IMR-90 (cell line): ENCODE data around the gene PLB1. TPM values are rescaled to one million over a fixed set of nuclear protein-coding genes. Genes with fewer than 3 reads are reported as not detected.

Source experiments
- ATAC-seq: fragments of 200-7000 bp; cut with Tn5 transposase; 2 replicates; pipeline ENCODE4 v1.9.1; 2020; ENCODE audit warnings: low read depth, mild to moderate bottlenecking, moderate library complexity
- BruUV-seq: library from RNA; stranded (reverse); fragments of 400-500 nt; replicated peaks from 2 replicates; lab custom pipeline; 2021; lab: Mats Ljungman, UMichigan
- CTCF ChIA-PET: fragments of 300-600 bp; formaldehyde crosslinking; extraction: SDS; loops from one replicate; lab custom pipeline; 2021; ENCODE audit warnings: antibody characterized with exemption; lab: Yijun Ruan, JAX
- POLR2A ChIA-PET: fragments of 300-600 bp; sonication (Branson Sonifier 250); formaldehyde crosslinking; loops from one replicate; lab custom pipeline; 2022; ENCODE audit warnings: antibody characterized with exemption; ENCODE audit not compliant: unreplicated experiment; lab: Charles Lee
- DNase-seq: peaks from one replicate; pipeline ENCODE4 v3.0.0; 2013
- H2AFZ ChIP-seq: replicated peaks from 2 replicates; pipeline ENCODE3; 2013; ENCODE audit warnings: low read length, mild to moderate bottlenecking; ENCODE audit not compliant: poor library complexity
- H2AK5ac ChIP-seq: 2 replicates; pipeline ENCODE4 v1.6.1; 2013; ENCODE audit warnings: low read depth, low read length, inconsistent platforms
- H2AK9ac ChIP-seq: replicated peaks from 2 replicates; pipeline ENCODE3; 2013; ENCODE audit warnings: mild to moderate bottlenecking, low read depth, low read length, moderate library complexity; ENCODE audit not compliant: poor library complexity
- H2BK120ac ChIP-seq: 2 replicates; pipeline ENCODE4 v1.6.1; 2013; ENCODE audit warnings: low read depth, low read length, inconsistent platforms
- H2BK15ac ChIP-seq: 3 replicates; pipeline ENCODE4 v1.6.1; 2013; ENCODE audit warnings: low read depth, low read length, inconsistent platforms
- H2BK20ac ChIP-seq: 2 replicates; pipeline ENCODE4 v1.6.1; 2013; ENCODE audit warnings: low read depth, mild to moderate bottlenecking, inconsistent platforms, low read length, moderate library complexity
- H2BK5ac ChIP-seq: 2 replicates; pipeline ENCODE4 v1.6.1; 2013; ENCODE audit warnings: mild to moderate bottlenecking, low read depth, low read length, inconsistent platforms; ENCODE audit not compliant: poor library complexity, severe bottlenecking
- H3K14ac ChIP-seq: replicated peaks from 2 replicates; pipeline ENCODE4 v1.6.1; 2013; ENCODE audit warnings: low read depth, low read length, inconsistent platforms
- H3K18ac ChIP-seq: 2 replicates; pipeline ENCODE4 v1.6.1; 2013; ENCODE audit warnings: low read depth, low read length, control low read depth
- H3K23ac ChIP-seq: 2 replicates; pipeline ENCODE4 v1.6.1; 2013; ENCODE audit warnings: low read depth, low read length, inconsistent platforms
- H3K27ac ChIP-seq: 2 replicates; pipeline ENCODE4 v1.5.1; 2013; ENCODE audit warnings: mild to moderate bottlenecking, control low read depth, low read length; ENCODE audit not compliant: insufficient read depth
- H3K27me3 ChIP-seq: 2 replicates; pipeline ENCODE4 v1.6.1; 2013; ENCODE audit warnings: low read length; ENCODE audit not compliant: control insufficient read depth, insufficient read depth
- H3K36me3 ChIP-seq: 2 replicates; pipeline ENCODE4 v1.6.1; 2013; ENCODE audit warnings: low read length, mixed read lengths; ENCODE audit not compliant: control insufficient read depth, insufficient read depth
- H3K4ac ChIP-seq: 2 replicates; pipeline ENCODE4 v1.6.1; 2013; ENCODE audit warnings: low read depth, low read length, inconsistent platforms
- H3K4me1 ChIP-seq: 2 replicates; pipeline ENCODE4 v1.6.1; 2013; ENCODE audit warnings: low read length, mixed read lengths; ENCODE audit not compliant: control insufficient read depth, insufficient read depth
- H3K4me2 ChIP-seq: 2 replicates; pipeline ENCODE4 v1.6.1; 2013; ENCODE audit warnings: low read depth, mild to moderate bottlenecking, control low read depth, low read length, moderate library complexity
- H3K4me3 ChIP-seq: 2 replicates; pipeline ENCODE4 v1.5.1; 2013; ENCODE audit warnings: low read depth, mild to moderate bottlenecking, control low read depth, low read length, moderate library complexity; ENCODE audit not compliant: insufficient read depth
- H3K56ac ChIP-seq: 2 replicates; pipeline ENCODE4 v1.6.1; 2013; ENCODE audit warnings: low read length, inconsistent platforms; ENCODE audit not compliant: insufficient read depth; ENCODE audit errors: extremely low read depth
- H3K79me1 ChIP-seq, 2 experiments: 2 replicates each; pipeline ENCODE4 v1.6.1; 2013; ENCODE audit warnings: low read length in 2 of 2, inconsistent platforms in 1 of 2, low read depth in 1 of 2
- H3K9ac ChIP-seq: 2 replicates; pipeline ENCODE4 v1.6.1; 2013; ENCODE audit warnings: low read depth, low read length, control low read depth
- H3K9me1 ChIP-seq: 2 replicates; pipeline ENCODE4 v1.6.1; 2013; ENCODE audit warnings: low read length, inconsistent platforms; ENCODE audit not compliant: insufficient read depth
- H3K9me3 ChIP-seq: 2 replicates; pipeline ENCODE4 v1.6.1; 2013; ENCODE audit warnings: low read length; ENCODE audit not compliant: control insufficient read depth, insufficient read depth
- H4K20me1 ChIP-seq: 2 replicates; pipeline ENCODE4 v1.6.1; 2013; ENCODE audit warnings: low read length, inconsistent platforms; ENCODE audit not compliant: insufficient read depth
- H4K5ac ChIP-seq: 2 replicates; pipeline ENCODE4 v1.6.1; 2013; ENCODE audit warnings: mild to moderate bottlenecking, low read depth, low read length, control low read depth
- H4K8ac ChIP-seq, 2 experiments: 2 replicates each; pipeline ENCODE4 v1.6.1; 2013; ENCODE audit warnings: low read depth in 2 of 2, low read length in 2 of 2, control low read depth in 1 of 2, inconsistent platforms in 1 of 2
- H4K91ac ChIP-seq: 2 replicates; pipeline ENCODE4 v1.6.1; 2013; ENCODE audit warnings: low read depth, low read length, inconsistent platforms; ENCODE audit not compliant: insufficient read depth
- BHLHE40 ChIP-seq: fragments of 150-350 bp; IDR thresholded peaks from 2 replicates; pipeline ENCODE4 v1.6.1; 2016; ENCODE audit warnings: mild to moderate bottlenecking, low read depth, low read length
- CEBPB ChIP-seq: IDR thresholded peaks from 2 replicates; pipeline ENCODE4 v1.6.1; 2012; ENCODE audit warnings: low read depth, low read length, improper control_type of control experiment
- CHD1 ChIP-seq: IDR thresholded peaks from 2 replicates; pipeline ENCODE4 v1.6.1; 2012; ENCODE audit warnings: low read depth, low read length, improper control_type of control experiment
- CTCF ChIP-seq: conservative IDR thresholded peaks from 2 replicates; pipeline ENCODE4 v1.5.1; 2012; ENCODE audit warnings: mild to moderate bottlenecking, low read depth, low read length, improper control_type of control experiment
- ELK1 ChIP-seq: fragments of 150-350 bp; IDR thresholded peaks from 2 replicates; pipeline ENCODE4 v1.6.1; 2016; ENCODE audit warnings: low read depth, mild to moderate bottlenecking, low read length, moderate library complexity, borderline replicate concordance
- FOS ChIP-seq: fragments of 150-350 bp; IDR thresholded peaks from 2 replicates; pipeline ENCODE4 v1.6.1; 2016; ENCODE audit warnings: low read depth, low read length
- MAFK ChIP-seq: IDR thresholded peaks from 2 replicates; pipeline ENCODE4 v1.6.1; 2012; ENCODE audit warnings: low read depth, low read length, improper control_type of control experiment
- MAZ ChIP-seq: IDR thresholded peaks from 2 replicates; pipeline ENCODE4 v1.6.1; 2012; ENCODE audit warnings: low read depth, mild to moderate bottlenecking, low read length, improper control_type of control experiment, moderate library complexity, borderline replicate concordance
- NFE2L2 ChIP-seq: fragments of 150-350 bp; IDR thresholded peaks from 2 replicates; pipeline ENCODE4 v1.6.1; 2016; ENCODE audit warnings: low read depth, mild to moderate bottlenecking, low read length
- POLR2A ChIP-seq: IDR thresholded peaks from 2 replicates; pipeline ENCODE4 v1.6.1; 2012; ENCODE audit warnings: mild to moderate bottlenecking, low read depth, low read length
- RAD21 ChIP-seq: IDR thresholded peaks from 2 replicates; pipeline ENCODE4 v1.6.1; 2012; ENCODE audit warnings: low read length, improper control_type of control experiment
- RCOR1 ChIP-seq: IDR thresholded peaks from 2 replicates; pipeline ENCODE4 v1.6.1; 2012; ENCODE audit warnings: mild to moderate bottlenecking, low read length, improper control_type of control experiment; ENCODE audit not compliant: insufficient replicate concordance
- RFX5 ChIP-seq: IDR thresholded peaks from 2 replicates; pipeline ENCODE4 v1.8.0; 2012; ENCODE audit warnings: low read depth, mild to moderate bottlenecking, low read length, moderate library complexity
- SMC3 ChIP-seq: fragments of 150-350 bp; IDR thresholded peaks from 2 replicates; pipeline ENCODE4 v1.6.1; 2016; ENCODE audit warnings: low read depth, mild to moderate bottlenecking, antibody characterized with exemption, low read length, moderate library complexity
- USF2 ChIP-seq: fragments of 150-350 bp; IDR thresholded peaks from 2 replicates; pipeline ENCODE4 v1.6.1; 2017; ENCODE audit warnings: mild to moderate bottlenecking, antibody characterized with exemption, low read length, low read depth
- WGBS, 2 experiments: methylation state at CpG; one replicate each; pipeline versions ENCODE4 v1.1.5 to v1.1.7; 2013; ENCODE audit warnings: missing lambda C conversion rate in 2 of 2; ENCODE audit not compliant: insufficient read length in 1 of 2; ENCODE audit errors: extremely low coverage in 2 of 2; 5-methylcytosine and 5-hydroxymethylcytosine counted together
- dilution Hi-C: fragments of 300-500 bp; cut with HindIII; formaldehyde crosslinking; loops from one replicate; pipeline ENCODE4 v1.14.3; 2018; ENCODE audit warnings: low sequenced_read_pairs; ENCODE audit not compliant: unreplicated experiment
- in situ Hi-C: fragments of 300-500 bp; cut with MboI; formaldehyde crosslinking; loops from 3 replicates; pipeline ENCODE4 v1.14.3; 2019; ENCODE audit warnings: low sequenced_read_pairs, inconsistent platforms, mixed read lengths
- intact Hi-C: fragments of 100-400 bp; cut with micrococcal nuclease; formaldehyde crosslinking; loops from 2 replicates; pipeline ENCODE4 v1.10.0; 2022
- polyA plus RNA-seq, 3 experiments: library from polyadenylated mRNA; depleted of rRNA; stranded (reverse); fragments of >200 nt; gene quantifications; 2 replicates each; pipeline ENCODE4 v1.2.3, GENCODE V29; 2012; ENCODE audit warnings: low replicate concordance in 1 of 3
- total RNA-seq: library from RNA; depleted of rRNA; stranded (reverse); fragments of >200 nt; gene quantifications from 2 replicates; pipeline ENCODE4 v1.2.3, GENCODE V29; 2012

Gene PLB1
- total and polyA plus RNA-seq, 2 of the 4 experiments (the other 2 are of a cell fraction) = 0.74 to 0.90 TPM

- Histone ChIP-seq H4K8ac (no peak overlapping the region), H2AK9ac (no peak overlapping the region), H3K4me3 (no peak overlapping the region), H3K23ac (no peak overlapping the region), H3K4ac (no peak overlapping the region), H2BK15ac (no peak overlapping the region), H2BK5ac (no peak overlapping the region), H2BK20ac (no peak overlapping the region), H3K9me3 (0 out of 2 replicates have a peak, but pooled peaks cover 2% of the 10 kb centered on the region), H3K14ac (no peak overlapping the region), H2AK5ac (no peak overlapping the region), H4K5ac (no peak overlapping the region), H3K79me1 (no peaks in the 10 kb centered on the region), H2AFZ (no peak overlapping the region), H3K9ac (no peak overlapping the region), H3K4me1 (no peaks in the 10 kb centered on the region), H4K91ac (no peak overlapping the region), H3K36me3 (no peaks in the 10 kb centered on the region), H3K27ac (no peak overlapping the region), H3K9me1 (no peaks in the 10 kb centered on the region), H4K20me1 (no peaks in the 10 kb centered on the region), H3K56ac (no peak overlapping the region), H3K4me2 (no peak overlapping the region), H2BK120ac (no peak overlapping the region), H3K18ac (no peak overlapping the region), H3K27me3 (peaks cover 9% of the 10 kb centered on the region)
- ATAC-seq = no peak
- no peak for TF ChIP-seq CEBPB
- no peak for TF ChIP-seq ELK1
- TF ChIP-seq CTCF = no peak
- no peak for TF ChIP-seq RFX5
- no peak for TF ChIP-seq MAFK
- no peak for TF ChIP-seq USF2
- no peak for TF ChIP-seq NFE2L2
- TF ChIP-seq SMC3 = no peak
- TF ChIP-seq BHLHE40 = no peak
- TF ChIP-seq RAD21 = no peak
- TF ChIP-seq MAZ = no peak
- TF ChIP-seq FOS = no peak
- no peak for TF ChIP-seq RCOR1
- TF ChIP-seq CHD1 = no peak
- no peak for TF ChIP-seq POLR2A
- CTCF ChIA-PET = no interaction called here
- BruUV-seq = no TSS peak
- intact Hi-C loops = no loop called here
- POLR2A ChIA-PET = no interaction called here
- in situ Hi-C loops = no loop called here
- dilution Hi-C loops = no loop called here
- no peak for DNase-seq
- WGBS, 2 experiments = 50% methylated on average over 1 of the region's 4 CpGs; no CpG with 5 or more reads in 1 of the 2 experiments
These were observed 25.1 kb upstream of the PLB1 start for GRCh38 chr2:28470759-28471158.
